NB4 (cell line): ENCODE measurements around the gene BARX1.

Experiments used
- CTCF ChIP-seq: IDR thresholded peaks from one replicate; pipeline ENCODE4 v1.5.1; 2012; ENCODE audit warnings: low read depth, low read length
- MAX ChIP-seq: IDR thresholded peaks from 2 replicates; pipeline ENCODE4 v1.6.1; 2011; ENCODE audit warnings: low read depth, low read length
- POLR2A ChIP-seq: IDR thresholded peaks from 2 replicates; pipeline ENCODE4 v1.6.1; 2011; ENCODE audit warnings: mild to moderate bottlenecking; ENCODE audit not compliant: insufficient read length; ENCODE audit errors: extremely low read depth

GRCh38 chr9:93911801-93912554 is 43.2 kb downstream of the BARX1 start:
- TF ChIP-seq CTCF (no peak), POLR2A (no peak), MAX (no peak)
